Measurements from ENCODE around the gene CATSPERZ. TPM values are rescaled to one million over a fixed set of nuclear protein-coding genes. Genes with fewer than 3 reads are reported as not detected.

The CATSPERZ gene
- total and polyA plus RNA-seq, 2 donors (not counting 3 experiments of a cell fraction or from before 2014, with no cell fraction given), result 0.11 TPM; not detected in 1

GRCh38 chr11:64275841-64276240, 24.3 kb upstream of the CATSPERZ start:
- H3K9ac ChIP-seq (replicated peaks; ENCODE audit: extremely low read depth, insufficient read depth, low read length), result no peak overlapping the region
- H3K4me3 ChIP-seq (replicated peaks in 1 of 3; ENCODE audit: insufficient read depth in 1 of 3, low read depth in 1 of 3, low read length in 3 of 3), result no peak overlapping the region
- ChIA-PET CTCF (interaction anchor here (1.3 to 4.4 kb wide), 2 partner anchors 25 to 79 kb away, joined by 3 to 20 read pairs; partner anchors contain the start of gene CATSPERZ), POLR2A (no interaction called here)
- H3K9me1 ChIP-seq (replicated peaks; ENCODE audit: control insufficient read depth, extremely low read depth, insufficient read depth, low read length), result no peaks in the 10 kb centered on the region
- H4K20me1 ChIP-seq (replicated peaks; ENCODE audit: control insufficient read depth, extremely low read depth, insufficient read depth, low read length), result no peaks in the 10 kb centered on the region
- H3K9me3 ChIP-seq (replicated peaks; ENCODE audit: control insufficient read depth, insufficient read depth, low read length), result no peaks in the 10 kb centered on the region
- DNase-seq (ENCODE audit: low read depth, low spot score) (no peak), FAIRE-seq (no peak)
- no peak overlapping the region for H2AFZ ChIP-seq (ENCODE audit: low read depth, low read length)
- H3K79me2 ChIP-seq (ENCODE audit: control insufficient read depth, insufficient read depth, low read length), result no peaks in the 10 kb centered on the region
- no TSS peak for BruUV-seq (replicated peaks)
- dilution Hi-C loops (cut with MboI; ENCODE audit: extremely low pct_ligation_motif_present, low sequenced_read_pairs) (no loop called here), intact Hi-C loops (cut with micrococcal nuclease) (no loop called here)
- peaks cover 4% of the 10 kb centered on the region for H3K4me1 ChIP-seq (ENCODE audit: control insufficient read depth, extremely low read depth, insufficient read depth, low read length)
- H3K36me3 ChIP-seq (ENCODE audit: control insufficient read depth in 2 of 2, extremely low read depth in 1 of 2, insufficient read depth in 2 of 2, low read length in 2 of 2), result peaks cover 2 to 16% of the 10 kb centered on the region in 2 experiments
- H3K27me3 ChIP-seq (ENCODE audit: control insufficient read depth in 2 of 2, insufficient read depth in 2 of 2, low read length in 2 of 2), result no peaks in the 10 kb centered on the region
- H3K27ac ChIP-seq (ENCODE audit: insufficient read depth, low read depth, low read length), result no peak overlapping the region
- TF ChIP-seq POLR2AphosphoS5 (IDR thresholded peaks at IDR 0.05; ENCODE audit: insufficient read depth, low read depth, low read length) (no peak), EZH2 (IDR thresholded peaks at IDR 0.05; ENCODE audit: borderline replicate concordance, low read depth, low read length, severe bottlenecking) (no peak), CTCF (IDR thresholded peaks at IDR 0.05; ENCODE audit: extremely low read depth in 1 of 2, insufficient read depth in 1 of 2, low read depth in 1 of 2, low read length in 2 of 2) (no peak), POLR2A (IDR thresholded peaks at IDR 0.05; ENCODE audit: low read depth, low read length) (no peak), MAX (IDR thresholded peaks at IDR 0.05; ENCODE audit: insufficient read depth, insufficient read length) (no peak), FOS (IDR thresholded peaks at IDR 0.05; ENCODE audit: borderline replicate concordance, insufficient read depth, low read length) (no peak), MYC (IDR thresholded peaks at IDR 0.05; ENCODE audit: low read depth, low read length) (no peak), GATA2 (IDR thresholded peaks at IDR 0.05; ENCODE audit: insufficient read depth, insufficient read length, low read depth, low read length) (no peak), JUN (IDR thresholded peaks at IDR 0.05; ENCODE audit: borderline replicate concordance, insufficient read depth, insufficient read length, low read depth) (no peak)
- no peak overlapping the region for H3K4me2 ChIP-seq (ENCODE audit: insufficient read depth, low read length)

Data from endothelial cell of umbilical vein (primary cell).